ENCODE data around the gene KIF7. TPM values are rescaled to one million over a fixed set of nuclear protein-coding genes. Genes with fewer than 3 reads are reported as not detected.
"Not testable (repeated sequence)": the region's sequence is repeated elsewhere in the genome, so short reads cannot be mapped to it uniquely, and the experiment has no call there.

Gene KIF7, protein sequence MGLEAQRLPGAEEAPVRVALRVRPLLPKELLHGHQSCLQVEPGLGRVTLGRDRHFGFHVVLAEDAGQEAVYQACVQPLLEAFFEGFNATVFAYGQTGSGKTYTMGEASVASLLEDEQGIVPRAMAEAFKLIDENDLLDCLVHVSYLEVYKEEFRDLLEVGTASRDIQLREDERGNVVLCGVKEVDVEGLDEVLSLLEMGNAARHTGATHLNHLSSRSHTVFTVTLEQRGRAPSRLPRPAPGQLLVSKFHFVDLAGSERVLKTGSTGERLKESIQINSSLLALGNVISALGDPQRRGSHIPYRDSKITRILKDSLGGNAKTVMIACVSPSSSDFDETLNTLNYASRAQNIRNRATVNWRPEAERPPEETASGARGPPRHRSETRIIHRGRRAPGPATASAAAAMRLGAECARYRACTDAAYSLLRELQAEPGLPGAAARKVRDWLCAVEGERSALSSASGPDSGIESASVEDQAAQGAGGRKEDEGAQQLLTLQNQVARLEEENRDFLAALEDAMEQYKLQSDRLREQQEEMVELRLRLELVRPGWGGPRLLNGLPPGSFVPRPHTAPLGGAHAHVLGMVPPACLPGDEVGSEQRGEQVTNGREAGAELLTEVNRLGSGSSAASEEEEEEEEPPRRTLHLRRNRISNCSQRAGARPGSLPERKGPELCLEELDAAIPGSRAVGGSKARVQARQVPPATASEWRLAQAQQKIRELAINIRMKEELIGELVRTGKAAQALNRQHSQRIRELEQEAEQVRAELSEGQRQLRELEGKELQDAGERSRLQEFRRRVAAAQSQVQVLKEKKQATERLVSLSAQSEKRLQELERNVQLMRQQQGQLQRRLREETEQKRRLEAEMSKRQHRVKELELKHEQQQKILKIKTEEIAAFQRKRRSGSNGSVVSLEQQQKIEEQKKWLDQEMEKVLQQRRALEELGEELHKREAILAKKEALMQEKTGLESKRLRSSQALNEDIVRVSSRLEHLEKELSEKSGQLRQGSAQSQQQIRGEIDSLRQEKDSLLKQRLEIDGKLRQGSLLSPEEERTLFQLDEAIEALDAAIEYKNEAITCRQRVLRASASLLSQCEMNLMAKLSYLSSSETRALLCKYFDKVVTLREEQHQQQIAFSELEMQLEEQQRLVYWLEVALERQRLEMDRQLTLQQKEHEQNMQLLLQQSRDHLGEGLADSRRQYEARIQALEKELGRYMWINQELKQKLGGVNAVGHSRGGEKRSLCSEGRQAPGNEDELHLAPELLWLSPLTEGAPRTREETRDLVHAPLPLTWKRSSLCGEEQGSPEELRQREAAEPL (N-terminal part only)
- 10 to 100 TPM in 1 of 12 donors, 1 to 10 TPM in 10, not detected in 1; 4.2 to 11.1 (median 5.6) TPM for polyA plus RNA-seq (ENCODE audit: insufficient read length in 12 of 12)
- long read RNA-seq, donor 1, result 0 reads
- long read RNA-seq, donor 2, result 0 reads
- long read RNA-seq, donor 3, result 0 reads
- long read RNA-seq, donor 4, result 0 reads
- long read RNA-seq, donor 5, result 0 reads
- long read RNA-seq, donor 6, result 0 reads
- long read RNA-seq, donor 7, result 0 reads
- long read RNA-seq, donor 8, result 0 reads
- long read RNA-seq, donor 9, result 0 reads
- long read RNA-seq, donor 10, result 0 reads
- long read RNA-seq, donor 11, full-length matches to known transcripts, result 1 of 1 reads
- long read RNA-seq, donor 11, partial matches to known transcripts, result 0 of 1 reads
- long read RNA-seq, donor 11, other reads (novel, unspliced or antisense), result 0 of 1 reads

DNA sequence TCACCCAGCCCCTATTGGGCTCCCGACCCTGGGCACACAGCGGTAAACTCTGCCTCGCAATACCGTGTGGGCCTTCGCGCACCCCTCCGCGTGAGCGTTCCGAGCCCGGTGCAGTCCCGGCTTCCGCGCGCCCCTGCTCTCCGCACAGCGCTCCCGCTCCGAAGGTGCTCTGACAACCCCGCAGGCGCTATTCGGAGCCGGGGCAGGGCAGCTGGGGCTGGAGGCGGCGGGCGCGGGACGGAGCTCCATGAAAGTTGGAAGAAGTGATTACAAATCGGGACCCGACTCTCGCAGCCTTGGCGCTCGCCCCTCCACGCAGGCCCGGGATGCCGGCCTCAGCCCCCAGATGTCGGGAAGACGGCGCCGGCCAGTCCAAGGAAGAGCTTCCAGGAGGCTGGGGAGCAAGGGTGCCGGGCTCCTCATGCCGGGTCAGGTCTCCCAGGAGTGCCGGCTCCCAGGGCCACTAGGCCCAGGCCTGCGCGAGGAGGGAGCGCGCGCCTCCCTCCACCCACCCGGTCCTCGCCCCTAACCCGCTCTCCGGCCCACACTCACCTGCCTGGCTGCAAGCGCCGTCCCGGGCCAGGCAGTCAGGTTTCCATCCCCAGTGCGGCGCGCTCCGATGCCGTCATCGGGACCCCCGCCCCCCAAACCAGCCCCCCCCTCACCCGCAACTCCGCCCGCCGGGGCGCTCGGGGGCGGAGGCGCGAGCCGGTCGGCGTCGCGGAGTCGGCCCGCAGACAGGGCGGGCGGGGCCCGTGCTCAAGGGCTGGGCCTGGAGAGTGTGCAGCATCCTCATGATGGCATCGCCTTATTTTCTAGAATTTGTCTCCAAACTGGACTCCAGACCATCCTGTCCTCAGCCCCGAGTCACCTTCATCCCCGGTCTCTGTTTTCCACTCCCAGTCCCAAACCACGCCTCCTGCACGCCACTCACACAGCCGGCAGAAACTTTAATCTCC, at the start of gene KIF7:
TSS of gene KIF7 (minus strand) at position 621 of the 959 bp plus-strand sequence. CDS start 2,537 bp downstream, outside the sequence.
- peak; percentile 65 for DNase-seq

DNA sequence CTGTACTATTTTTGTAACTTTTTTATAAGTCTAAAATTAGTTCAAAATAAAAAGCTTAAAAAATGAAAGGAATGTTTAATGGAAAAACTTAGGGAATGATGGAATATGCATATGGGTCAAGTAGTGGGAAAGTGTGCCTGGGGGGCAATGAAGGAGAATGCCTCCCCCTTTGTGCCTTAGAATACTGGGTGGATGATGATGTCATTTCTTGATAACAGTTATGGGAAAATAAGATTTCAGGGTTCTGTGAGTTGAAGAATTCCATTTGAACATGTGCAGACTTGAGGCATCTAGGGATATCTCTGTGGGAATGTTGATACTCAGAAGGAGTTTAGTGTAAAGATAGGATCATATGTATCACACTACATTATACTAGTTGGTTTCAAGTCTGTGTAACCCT, 49.1 kb upstream of the KIF7 start:
- no peak for DNase-seq

DNA sequence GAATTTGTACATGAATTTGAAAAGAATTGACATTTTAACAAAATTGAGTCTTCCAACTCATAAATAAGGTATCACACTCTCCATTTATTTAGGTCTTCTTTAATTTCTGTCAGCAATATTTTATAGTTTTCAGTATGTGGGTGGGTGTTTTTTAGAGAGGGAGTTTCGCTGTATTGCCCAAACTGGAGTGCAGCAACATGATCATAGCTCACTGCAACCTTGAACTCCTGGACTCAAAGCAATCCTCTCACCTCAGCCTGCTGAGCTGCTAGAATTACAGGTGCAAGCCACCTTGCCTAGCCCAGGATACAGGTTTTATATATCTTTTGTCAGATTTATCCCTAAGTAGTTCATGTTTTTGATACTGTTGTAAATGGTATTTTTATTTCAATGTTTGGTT, 39.9 kb upstream of the KIF7 start:
- DNase-seq, result no peak

DNA sequence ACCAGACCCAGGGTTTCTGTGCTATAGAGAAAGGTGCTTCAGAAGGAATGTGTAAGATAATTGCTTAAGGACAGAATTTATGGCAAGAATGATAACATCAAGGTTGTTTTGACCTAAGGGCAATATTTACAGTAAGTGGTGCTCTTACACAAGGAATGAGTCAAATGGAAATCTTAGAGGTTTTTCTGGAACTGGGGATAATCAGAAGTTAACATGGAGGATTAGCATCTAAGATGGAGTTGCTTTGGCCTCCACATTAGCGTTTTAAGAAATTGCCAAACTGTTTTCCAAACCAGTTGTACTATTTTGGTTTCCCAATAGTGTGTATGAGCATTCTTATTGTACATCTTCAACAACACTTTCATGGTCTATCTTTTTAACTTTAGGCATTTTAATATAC, 38.4 kb upstream of the KIF7 start:
- no peak for DNase-seq

DNA sequence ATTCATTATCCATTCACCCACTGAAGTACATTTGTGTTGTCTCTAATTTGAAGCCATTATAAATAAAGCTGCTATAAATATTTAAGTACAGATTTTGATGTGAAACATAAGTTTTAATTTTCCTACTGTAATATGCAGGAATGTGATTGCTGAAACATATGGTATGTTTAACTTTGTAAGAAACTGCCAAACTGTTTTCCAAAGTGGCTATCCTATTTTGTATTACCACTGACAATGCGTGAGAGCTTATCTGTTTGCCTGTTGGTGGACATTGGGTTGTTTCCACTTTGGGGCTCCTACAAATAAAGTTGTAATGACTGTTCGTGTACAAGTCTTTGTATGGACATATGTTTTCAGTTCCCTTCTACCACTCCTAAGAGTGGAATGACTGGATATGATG, 37.8 kb upstream of the KIF7 start:
- no peak for DNase-seq

DNA sequence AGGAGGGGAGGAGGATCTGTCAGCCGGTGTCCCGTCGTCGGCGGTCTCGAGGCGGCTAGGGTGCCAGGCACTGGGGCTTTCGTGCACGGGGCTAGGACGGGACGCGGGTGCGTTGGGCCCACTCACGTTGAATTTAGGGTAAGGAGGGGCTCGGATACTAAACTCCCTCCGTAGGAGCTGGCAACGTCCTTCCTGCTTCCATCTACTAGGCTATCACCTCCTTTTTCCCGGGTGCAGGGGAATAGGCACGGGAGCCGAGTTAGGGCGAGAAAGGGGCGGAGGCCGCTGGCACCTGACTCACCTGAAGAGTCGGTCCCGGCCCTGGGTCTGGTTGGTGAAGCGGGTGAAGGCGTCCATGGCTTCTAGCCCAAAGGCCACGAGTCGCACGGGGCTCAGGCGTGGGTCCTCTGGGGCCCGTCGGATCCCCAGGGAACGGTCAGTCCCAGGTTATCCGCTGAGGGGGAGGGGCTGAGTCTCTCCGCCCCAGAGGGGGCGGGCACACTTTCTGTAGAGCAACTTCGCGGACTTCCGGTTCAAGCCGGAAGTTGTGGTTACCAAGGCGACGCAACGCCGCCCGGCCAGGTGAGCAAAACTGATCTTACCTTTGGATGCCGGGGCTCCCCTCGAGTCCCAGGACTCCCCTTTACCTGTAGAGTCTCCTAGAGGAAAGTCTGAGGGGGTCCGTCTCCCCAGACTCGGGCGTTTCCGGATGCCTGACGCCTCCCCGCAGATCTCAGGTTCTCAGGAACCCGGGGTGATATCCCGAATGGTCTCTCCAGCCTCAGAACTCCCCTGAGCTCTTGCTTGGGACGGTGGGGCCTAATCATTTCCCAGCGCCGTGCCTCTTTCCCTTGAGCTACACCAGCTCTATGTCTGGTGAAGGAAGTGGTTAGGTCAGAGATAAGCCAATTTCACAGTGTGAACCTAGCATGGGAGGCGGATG, 35.3 kb upstream of the KIF7 start, which contains the start of the genes PEX11A and WDR93:
TSS of gene PEX11A (minus strand) at position 479 of the 943 bp plus-strand sequence. CDS start at position 357, 122 bp downstream.
TSS of gene WDR93 (plus strand) at position 536 of the 943 bp plus-strand sequence. CDS start 10,936 bp downstream, outside the sequence.
- DNase-seq, result peak; percentile 74

DNA sequence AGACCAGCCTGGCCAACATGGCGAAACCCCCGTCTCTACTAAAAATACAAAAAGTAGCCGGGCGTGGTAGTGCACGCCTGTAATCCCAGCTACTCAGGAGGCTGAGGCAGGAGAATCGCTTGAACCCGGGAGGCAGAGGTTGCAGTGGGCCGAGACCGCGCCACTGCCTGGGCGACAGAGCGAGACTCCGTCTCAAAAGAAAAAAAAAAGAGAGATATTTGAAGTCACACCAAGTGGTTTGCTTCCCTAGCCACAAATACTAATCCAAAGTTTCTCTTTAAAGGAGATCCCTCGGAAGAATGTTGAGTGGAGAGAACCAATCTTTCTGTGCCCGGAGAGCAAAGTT, 34.6 kb upstream of the KIF7 start:
- DNase-seq, result not testable (repeated sequence)

DNA sequence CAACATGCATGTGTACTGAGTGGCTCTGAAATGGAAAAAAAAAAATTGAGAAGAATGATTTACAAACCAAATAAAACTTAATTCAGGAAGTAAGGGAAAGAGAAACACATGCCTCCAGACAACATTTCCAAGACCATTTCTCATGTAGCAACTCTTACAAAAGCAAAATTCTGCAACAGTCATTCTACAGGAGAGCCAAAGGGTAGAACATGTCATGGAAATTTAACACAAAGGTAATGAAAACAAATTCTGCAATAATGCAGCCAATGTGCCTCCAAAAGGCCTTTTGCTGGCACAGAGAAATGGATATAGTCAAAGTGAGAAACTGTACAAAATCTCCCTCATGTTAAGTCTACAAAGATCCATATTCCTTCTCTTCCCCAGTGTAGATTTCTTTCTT, 31.3 kb upstream of the KIF7 start:
- no peak for DNase-seq

DNA sequence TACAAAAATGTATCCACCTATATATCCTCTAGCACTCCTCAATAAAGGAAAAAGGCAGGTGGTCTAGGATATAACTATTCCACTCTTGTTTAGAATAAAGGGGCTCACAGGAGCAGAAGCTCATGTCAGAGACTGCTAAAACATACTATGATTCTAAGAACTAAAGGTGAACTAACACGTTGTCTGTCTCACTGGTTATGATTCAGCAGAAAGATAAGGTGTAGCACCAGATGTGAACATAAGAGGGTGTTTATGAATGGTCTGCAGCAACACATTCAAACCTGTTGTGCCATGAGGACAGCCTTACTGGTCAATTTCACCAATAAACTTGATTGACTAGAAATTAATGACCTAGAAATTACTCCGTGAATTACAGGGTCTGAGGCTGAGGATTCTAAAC, 30.7 kb upstream of the KIF7 start:
- no peak for DNase-seq

DNA sequence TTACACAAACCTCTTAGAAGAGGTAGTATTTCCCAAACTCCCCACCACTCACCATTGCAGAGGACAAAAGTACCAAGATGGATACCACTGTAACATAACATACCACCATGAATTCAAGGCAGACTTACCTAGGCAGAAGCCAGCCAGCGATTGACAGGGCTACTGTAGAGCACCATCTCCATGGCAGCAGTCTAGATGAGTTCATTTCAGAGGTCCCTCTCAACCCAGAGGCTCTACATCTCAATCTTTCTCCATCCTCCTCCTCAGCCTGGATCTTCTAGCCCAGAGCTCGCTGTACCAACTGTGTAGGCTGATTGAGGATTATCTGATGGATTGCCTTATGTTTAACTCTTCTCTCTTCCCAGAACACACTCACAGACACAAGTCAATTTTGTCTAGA, 25.9 kb upstream of the KIF7 start:
- DNase-seq, result no peak

DNA sequence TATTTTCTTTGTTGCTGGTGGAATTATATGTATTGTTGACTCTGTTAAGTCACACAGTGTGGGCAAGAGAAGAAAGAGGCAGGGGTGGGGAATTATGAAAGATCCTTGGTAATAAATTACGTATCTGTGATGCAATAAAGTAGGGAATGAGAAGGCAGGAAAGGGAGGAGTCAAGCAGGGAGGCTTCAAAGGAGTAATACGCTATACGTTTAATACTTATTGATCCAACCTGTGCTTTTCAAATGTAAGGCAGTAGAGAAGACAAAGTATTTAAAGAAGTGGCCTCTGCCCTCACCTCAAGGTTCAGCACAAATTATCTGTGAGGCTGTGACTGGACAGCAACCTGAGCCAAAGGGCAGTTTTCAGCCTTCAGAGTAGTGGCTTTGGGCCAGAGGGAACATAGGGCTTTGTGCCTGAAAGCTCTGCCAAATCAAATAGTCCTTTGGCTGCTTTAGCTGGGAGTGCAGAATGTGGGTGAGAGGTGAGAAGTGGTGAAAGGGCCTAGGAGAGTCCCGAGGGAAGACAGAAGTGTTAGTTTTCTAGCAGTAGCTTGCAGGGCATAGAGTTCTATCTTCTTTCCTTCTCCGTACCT, 25.1 kb upstream of the KIF7 start:
- DNase-seq, result no peak

DNA sequence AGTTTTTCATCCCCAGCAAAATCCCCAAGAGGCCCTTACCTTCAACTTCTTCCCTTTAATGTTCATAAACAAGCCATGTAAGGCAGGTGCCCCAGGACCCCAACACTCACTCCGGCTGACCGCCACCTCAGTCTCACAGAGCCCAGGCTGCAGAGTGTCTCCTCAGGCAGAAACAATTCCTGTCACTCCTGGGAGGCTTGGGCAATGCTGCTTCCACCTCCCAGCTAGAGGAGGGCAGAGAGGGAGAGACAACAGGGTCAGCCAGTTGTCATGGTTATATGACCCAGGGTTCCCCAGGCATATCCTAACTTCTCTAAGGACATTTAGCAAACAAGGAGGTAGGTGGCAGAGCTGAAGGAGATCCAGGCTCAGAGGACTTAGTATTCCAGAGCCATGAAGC, 23.9 kb upstream of the KIF7 start, which contains the start of gene PLIN1:
TSS of gene PLIN1 (minus strand) at position 156 of the 400 bp plus-strand sequence. CDS start 1,878 bp downstream, outside the sequence.
- no peak for DNase-seq

DNA sequence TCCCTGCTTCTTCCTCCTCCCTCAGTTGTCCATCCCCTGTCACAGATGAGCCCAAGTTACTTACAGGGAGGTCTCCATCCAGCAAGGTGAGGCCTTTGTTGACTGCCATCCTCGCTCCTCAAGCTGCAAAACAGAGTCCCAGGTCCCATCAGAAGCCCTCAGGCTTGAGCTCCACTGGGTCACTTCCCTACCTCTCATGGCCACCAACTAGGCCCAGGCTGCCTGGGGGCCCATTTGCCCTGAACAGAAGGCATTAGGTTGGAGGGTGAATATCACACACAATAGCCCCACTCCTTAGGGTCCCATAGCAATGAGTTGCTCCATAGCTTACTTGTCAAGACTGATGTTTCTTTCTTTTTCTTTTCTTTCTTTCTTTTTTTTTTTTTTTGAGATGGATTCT, 22.1 kb upstream of the KIF7 start:
- no peak for DNase-seq

DNA sequence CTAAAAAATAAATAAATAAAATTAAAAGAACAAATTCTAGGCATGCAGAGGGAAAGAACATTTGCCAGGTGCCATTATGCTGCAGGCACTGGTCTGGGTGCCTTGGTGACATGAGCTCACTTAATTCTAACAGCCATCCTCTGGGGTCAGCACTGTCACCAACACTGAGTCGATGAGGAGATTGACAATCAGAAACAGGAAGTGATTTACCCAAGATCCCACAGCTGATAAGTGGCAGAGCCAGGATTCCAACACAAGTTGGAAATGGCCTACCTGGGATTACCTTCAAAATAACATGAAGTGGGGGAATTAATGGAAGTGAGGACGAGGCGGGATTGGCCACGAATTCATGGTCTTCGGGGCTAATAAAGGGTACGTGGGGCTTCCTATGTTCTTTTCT, 20.3 kb upstream of the KIF7 start:
- DNase-seq, result no peak

DNA sequence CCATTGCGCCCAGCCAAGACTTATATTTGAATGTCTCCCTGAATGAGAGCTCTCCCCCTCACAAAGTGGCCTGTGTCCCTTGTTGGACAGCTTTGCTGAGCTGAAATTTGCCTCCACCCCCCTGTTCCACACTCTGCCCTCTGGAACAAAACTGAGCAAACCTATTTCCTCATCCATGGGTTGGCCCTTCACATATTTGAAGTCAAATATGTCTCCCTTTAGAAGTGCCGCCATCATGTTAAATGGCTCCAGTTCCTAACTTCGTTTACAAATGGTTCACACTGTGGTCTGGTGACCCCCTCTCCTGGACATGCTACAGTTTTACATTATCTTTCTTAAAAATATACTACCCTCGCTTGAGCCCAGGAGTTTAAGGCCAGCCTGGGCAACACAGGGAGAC, 19.3 kb upstream of the KIF7 start:
- no peak for DNase-seq

DNA sequence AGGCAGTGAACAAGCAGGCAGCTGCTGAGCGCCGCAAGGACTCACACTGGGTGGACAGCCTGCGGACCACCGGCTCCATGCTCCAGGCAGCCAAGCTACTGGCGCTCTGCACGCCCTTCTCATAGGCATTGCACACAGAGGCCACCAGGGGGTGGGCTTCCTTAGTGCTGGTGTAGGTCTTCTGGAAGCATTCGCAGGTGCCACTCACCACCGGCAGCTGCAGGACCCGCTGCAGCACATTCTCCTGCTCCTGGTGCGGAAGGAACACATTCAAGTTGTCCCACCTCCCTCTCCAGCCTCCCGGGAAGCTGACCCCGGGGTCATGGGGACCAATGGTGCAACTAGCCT, 17.9 kb upstream of the KIF7 start:
- no peak for DNase-seq

DNA sequence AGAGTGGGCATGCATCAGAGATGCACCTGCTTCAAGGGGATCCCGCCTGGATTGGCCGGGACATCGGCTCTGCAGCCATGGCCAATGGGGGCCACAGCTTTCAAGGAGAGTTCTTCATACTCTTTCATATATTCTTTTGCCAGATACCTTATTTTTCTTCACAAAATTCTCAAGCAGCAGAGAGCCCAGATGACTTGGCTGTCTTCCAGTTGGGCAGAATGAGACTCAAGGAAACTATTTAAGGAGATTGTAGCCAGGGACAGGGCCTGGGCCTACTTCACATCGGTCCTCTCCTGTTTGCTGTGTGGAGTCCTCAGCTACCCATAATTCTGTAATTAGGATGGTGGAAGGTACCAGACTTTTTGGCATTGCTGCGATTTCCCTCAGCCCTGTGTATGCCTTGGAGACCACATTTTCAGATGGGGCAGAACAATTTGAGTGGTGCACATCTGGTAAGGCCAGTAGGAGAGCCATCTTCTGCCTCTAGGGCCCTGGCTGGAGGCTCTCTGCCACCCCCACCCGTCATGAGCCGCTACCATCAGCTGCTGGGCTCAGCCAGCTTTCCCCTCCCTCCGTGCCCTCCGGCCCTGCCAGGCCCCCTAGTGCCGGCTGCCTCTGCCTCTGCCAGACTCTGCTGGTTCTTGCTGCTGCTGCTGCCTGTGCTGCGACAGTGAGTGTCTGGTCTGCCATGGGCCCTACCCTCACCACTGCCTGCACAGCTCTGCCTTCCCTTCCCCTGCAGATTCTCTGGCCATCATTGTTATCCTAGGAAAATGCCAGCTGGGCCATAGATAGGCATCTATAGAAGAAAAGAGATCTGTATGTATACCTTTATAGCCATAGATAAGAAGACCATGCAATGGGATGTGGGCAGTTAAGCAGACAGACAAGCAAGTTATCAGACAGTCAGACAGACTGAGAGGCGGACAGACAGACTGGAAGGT, 17.2 kb upstream of the KIF7 start:
- DNase-seq, result no peak

Measured in muscle of arm (tissue), 14 donors.